GM12801 (cell line): ENCODE results near the gene RUSC2.

Experiments used
- CTCF ChIP-seq: IDR thresholded peaks from one replicate; pipeline ENCODE4 v1.5.1; 2011; ENCODE audit warnings: control low read depth; ENCODE audit not compliant: insufficient read length; ENCODE audit errors: extremely low read depth

The RUSC2 gene

DNA sequence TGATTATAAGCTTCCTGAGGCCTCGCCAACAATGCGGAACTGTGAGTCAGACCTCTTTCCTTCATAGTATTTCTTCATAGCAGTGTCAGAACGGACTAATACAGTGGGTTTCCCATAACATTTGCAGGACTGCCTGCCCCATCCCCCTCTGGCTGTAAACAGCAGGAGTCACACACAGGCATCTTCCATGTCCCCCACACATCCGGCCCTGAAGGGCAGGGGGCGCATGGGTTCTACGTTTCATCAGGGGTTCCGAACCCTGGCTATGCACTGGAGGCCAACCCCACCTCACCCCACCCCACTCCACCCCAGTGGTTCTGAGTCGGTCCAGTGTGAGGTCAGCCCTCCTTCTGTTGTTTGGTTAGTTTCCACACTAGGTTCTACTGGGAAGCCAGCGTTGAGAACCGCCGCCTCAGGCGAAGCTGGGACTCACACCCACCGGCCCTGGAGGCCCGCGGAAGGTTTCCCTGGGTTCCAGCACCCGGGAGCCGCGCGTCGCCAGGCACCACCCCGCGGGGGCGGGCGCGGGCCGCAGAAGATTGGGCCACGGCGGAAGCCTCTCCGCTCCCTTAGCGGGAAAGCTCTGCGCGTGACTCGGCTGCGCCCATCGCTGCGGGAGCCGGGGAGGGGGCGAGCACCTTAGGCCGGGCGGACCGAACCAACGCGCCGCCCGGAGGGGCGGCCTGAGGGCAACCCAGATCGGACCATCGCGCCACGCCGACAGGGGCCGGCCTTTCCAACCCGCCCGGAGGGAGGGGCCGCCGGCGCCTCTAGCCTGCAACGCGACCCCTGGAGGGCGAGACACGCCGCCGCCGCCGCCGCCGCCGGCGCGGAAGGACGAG lies at the start of gene RUSC2:
Gene RUSC2, plus strand, starts transcription at position 799 of the 842 bp plus-strand sequence. CDS start 56,411 bp downstream, outside the sequence.
- no peak for TF ChIP-seq CTCF

GRCh38 chr9:35446012-35446411 lies 43.9 kb upstream of the RUSC2 start:
- no peak for TF ChIP-seq CTCF

DNA sequence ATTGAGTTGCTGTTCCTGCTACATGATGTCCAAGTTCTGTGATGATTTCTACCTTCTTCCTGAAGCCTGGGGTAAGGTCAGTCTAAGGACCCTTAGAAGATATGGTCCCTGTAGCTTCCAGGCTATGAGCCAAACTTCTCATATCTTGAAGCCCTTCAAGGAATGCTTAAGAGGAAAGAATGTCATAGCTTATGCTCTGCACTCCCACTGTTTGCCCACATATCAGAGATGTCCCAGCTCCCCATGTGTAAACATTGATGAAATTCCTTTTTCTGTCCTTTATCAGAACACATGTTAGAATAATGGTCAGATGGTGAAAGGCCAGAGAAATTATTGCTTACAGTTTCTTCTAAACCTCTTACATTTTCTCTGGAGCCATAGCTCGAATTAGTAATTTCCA lies 41.4 kb upstream of the RUSC2 start:
- no peak for TF ChIP-seq CTCF

GRCh38 chr9:35452481-35452880 lies 37.4 kb upstream of the RUSC2 start:
- no peak for TF ChIP-seq CTCF

GRCh38 chr9:35453786-35454185 lies 36.1 kb upstream of the RUSC2 start:
- TF ChIP-seq CTCF = no peak

- TF ChIP-seq CTCF = no peak
Observed at GRCh38 chr9:35464141-35465025, 25.5 kb upstream of the RUSC2 start.

DNA sequence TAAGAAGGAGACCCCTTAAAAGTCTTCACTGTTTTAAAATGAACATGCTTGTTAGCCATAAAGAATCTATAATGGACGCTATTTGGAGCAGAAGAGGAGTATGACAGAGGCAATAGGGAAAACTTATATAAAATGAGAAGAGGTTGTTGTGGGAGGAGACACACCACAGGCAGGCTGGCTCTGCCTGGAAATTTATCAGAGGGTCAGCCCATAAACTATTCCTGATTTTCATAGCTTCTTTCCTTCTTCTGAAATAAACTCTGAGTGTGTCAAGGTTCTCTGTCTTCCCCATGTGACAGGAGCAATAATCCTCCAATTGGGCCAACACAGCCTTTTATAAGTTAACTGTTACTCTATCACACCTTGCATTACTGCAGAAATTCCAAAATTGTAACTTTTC lies 19.6 kb upstream of the RUSC2 start:
- TF ChIP-seq CTCF = no peak
